MCF 10A (cell line): ENCODE results near the gene KDM6A. TPM values are rescaled to one million over a fixed set of nuclear protein-coding genes. Genes with fewer than 3 reads are reported as not detected.
"Not testable (repeated sequence)": the region's sequence is repeated elsewhere in the genome, so short reads cannot be mapped to it uniquely, and the experiment has no call there.

Experiments
- BruUV-seq: library from RNA; stranded (reverse); fragments of 400-500 nt; replicated peaks from 2 replicates; lab custom pipeline; 2021; lab: Mats Ljungman, UMichigan
- CTCF ChIA-PET: fragments of 300-600 bp; sonication (Branson Sonifier 250); formaldehyde crosslinking; extraction: SDS; loops from one replicate; lab custom pipeline; 2021; ENCODE audit warnings: antibody characterized with exemption, inconsistent platforms; lab: Yijun Ruan, JAX
- POLR2A ChIA-PET: fragments of 300-600, 350-650 bp; sonication (Branson Sonifier 250); formaldehyde crosslinking; extraction: SDS; loops from one replicate; lab custom pipeline; 2020; ENCODE audit warnings: antibody characterized with exemption, inconsistent platforms; lab: Yijun Ruan, JAX
- DNase-seq: peaks from one replicate; pipeline ENCODE4 v3.0.0-alpha.2; 2018; ENCODE audit not compliant: unreplicated experiment
- H3K27ac Mint-ChIP-seq: one replicate; pipeline ENCODE4 v1.8.0; 2022; ENCODE audit warnings: mild to moderate bottlenecking, low read depth, mixed read lengths; ENCODE audit not compliant: unreplicated experiment
- H3K27me3 Mint-ChIP-seq: one replicate; pipeline ENCODE4 v1.8.0; 2022; ENCODE audit warnings: mixed read lengths; ENCODE audit not compliant: insufficient read depth, unreplicated experiment
- H3K36me3 Mint-ChIP-seq: one replicate; pipeline ENCODE4 v1.8.0; 2022; ENCODE audit warnings: mild to moderate bottlenecking, moderate library complexity, mixed read lengths; ENCODE audit not compliant: insufficient read depth, unreplicated experiment
- H3K4me1 Mint-ChIP-seq: one replicate; pipeline ENCODE4 v1.8.0; 2022; ENCODE audit warnings: mixed read lengths; ENCODE audit not compliant: insufficient read depth, unreplicated experiment
- H3K4me3 Mint-ChIP-seq: one replicate; pipeline ENCODE4 v1.8.0; 2022; ENCODE audit warnings: mild to moderate bottlenecking, moderate library complexity, mixed read lengths; ENCODE audit not compliant: unreplicated experiment
- H3K9me3 Mint-ChIP-seq: one replicate; pipeline ENCODE4 v1.8.0; 2022; ENCODE audit warnings: mixed read lengths; ENCODE audit not compliant: unreplicated experiment
- intact Hi-C: fragments of 100-400 bp; cut with micrococcal nuclease; formaldehyde crosslinking; loops from 2 replicates; pipeline ENCODE4 v1.14.1; 2022
- total RNA-seq: library from RNA; stranded (reverse); gene quantifications from 2 replicates; pipeline ENCODE4 v1.2.3, GENCODE V29; 2022
- TF ChIP-seq, protein P1 (sequence below): fragments of 200-600 bp; IDR thresholded peaks from one replicate; pipeline ENCODE4 v1.8.0; 2022; ENCODE audit warnings: antibody characterized with exemption, mild to moderate bottlenecking; ENCODE audit not compliant: unreplicated experiment

The KDM6A gene
- total RNA-seq, 1 experiment from 2014 or later = 31.8 TPM

GRCh38 chrX:44889824-44890223 is 16.8 kb downstream of the KDM6A start:
- no peak for DNase-seq
- ChIA-PET POLR2A (interaction anchor here (1.1 kb wide), 1 partner anchor 10 kb away, joined by 4 read pairs; no protein-coding TSS in a partner anchor), CTCF (no interaction called here)
- Mint-ChIP-seq H3K36me3 (peaks cover 5% of the 10 kb centered on the region), H3K4me3 (no peak overlapping the region), H3K27ac (no peak overlapping the region), H3K9me3 (no peaks in the 10 kb centered on the region), H3K4me1 (peaks cover 8% of the 10 kb centered on the region), H3K27me3 (no peaks in the 10 kb centered on the region)
- intact Hi-C loops = no loop called here
- BruUV-seq = no TSS peak
- TF ChIP-seq, protein P1, sequence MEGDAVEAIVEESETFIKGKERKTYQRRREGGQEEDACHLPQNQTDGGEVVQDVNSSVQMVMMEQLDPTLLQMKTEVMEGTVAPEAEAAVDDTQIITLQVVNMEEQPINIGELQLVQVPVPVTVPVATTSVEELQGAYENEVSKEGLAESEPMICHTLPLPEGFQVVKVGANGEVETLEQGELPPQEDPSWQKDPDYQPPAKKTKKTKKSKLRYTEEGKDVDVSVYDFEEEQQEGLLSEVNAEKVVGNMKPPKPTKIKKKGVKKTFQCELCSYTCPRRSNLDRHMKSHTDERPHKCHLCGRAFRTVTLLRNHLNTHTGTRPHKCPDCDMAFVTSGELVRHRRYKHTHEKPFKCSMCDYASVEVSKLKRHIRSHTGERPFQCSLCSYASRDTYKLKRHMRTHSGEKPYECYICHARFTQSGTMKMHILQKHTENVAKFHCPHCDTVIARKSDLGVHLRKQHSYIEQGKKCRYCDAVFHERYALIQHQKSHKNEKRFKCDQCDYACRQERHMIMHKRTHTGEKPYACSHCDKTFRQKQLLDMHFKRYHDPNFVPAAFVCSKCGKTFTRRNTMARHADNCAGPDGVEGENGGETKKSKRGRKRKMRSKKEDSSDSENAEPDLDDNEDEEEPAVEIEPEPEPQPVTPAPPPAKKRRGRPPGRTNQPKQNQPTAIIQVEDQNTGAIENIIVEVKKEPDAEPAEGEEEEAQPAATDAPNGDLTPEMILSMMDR = no peak

GRCh38 chrX:44890247-44890646 is 17.3 kb downstream of the KDM6A start:
- BruUV-seq = no TSS peak
- CTCF ChIA-PET = no interaction called here
- Mint-ChIP-seq H3K4me3 (no peak overlapping the region), H3K27ac (no peak overlapping the region), H3K27me3 (no peaks in the 10 kb centered on the region), H3K9me3 (no peaks in the 10 kb centered on the region), H3K36me3 (peaks cover 5% of the 10 kb centered on the region), H3K4me1 (peaks cover 6% of the 10 kb centered on the region)
- DNase-seq = no peak
- intact Hi-C loops = no loop called here
- POLR2A ChIA-PET = no interaction called here
- TF ChIP-seq, protein P1 = no peak

DNA sequence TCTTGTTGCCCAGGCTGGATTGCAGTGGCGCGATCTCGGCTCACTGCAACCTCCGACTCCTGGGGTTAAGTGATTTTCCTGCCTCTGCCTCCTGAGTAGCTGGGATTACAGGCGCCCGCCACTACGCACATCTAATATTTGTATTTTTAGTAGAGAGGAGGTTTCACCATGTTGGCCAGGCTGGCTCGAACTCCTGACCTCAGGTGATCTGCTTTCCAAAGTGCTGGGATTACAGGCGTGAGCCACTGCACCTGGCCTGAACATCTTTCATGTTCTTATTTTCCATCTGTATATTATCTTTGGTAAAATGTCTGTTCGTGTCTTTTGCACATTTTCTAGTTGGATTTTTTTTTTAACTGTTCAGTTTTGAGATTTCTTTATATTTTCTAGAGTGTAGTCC is 17.7 kb downstream of the KDM6A start:
- H3K27me3 Mint-ChIP-seq, DNase-seq, POLR2A ChIA-PET, CTCF ChIA-PET, H3K36me3 Mint-ChIP-seq, H3K4me1 Mint-ChIP-seq, intact Hi-C loops, H3K9me3 Mint-ChIP-seq, H3K27ac Mint-ChIP-seq, H3K4me3 Mint-ChIP-seq, BruUV-seq: not testable (repeated sequence)

- ChIA-PET POLR2A (interaction anchor here (1.3 kb wide), 1 partner anchor 9 kb away, joined by 4 read pairs; no protein-coding TSS in a partner anchor), CTCF (interaction anchor here (0.8 kb wide), 1 partner anchor 180 kb away, joined by 4 read pairs; no protein-coding TSS in a partner anchor)
- intact Hi-C loops = no loop called here
- TF ChIP-seq, protein P1 = no peak
- no peak overlapping the region for H3K27ac Mint-ChIP-seq
- H3K36me3 Mint-ChIP-seq = peaks cover 5% of the 10 kb centered on the region
- H3K4me3 Mint-ChIP-seq = no peak overlapping the region
- no peaks in the 10 kb centered on the region for H3K9me3 Mint-ChIP-seq
- peaks cover 6% of the 10 kb centered on the region for H3K4me1 Mint-ChIP-seq
- H3K27me3 Mint-ChIP-seq = no peaks in the 10 kb centered on the region
- DNase-seq = no peak
- no TSS peak for BruUV-seq
Observed at GRCh38 chrX:44891642-44892041, 18.7 kb downstream of the KDM6A start.

- ChIA-PET POLR2A (no interaction called here), CTCF (no interaction called here)
- no peaks in the 10 kb centered on the region for H3K36me3 Mint-ChIP-seq
- TF ChIP-seq, protein P1 = no peak
- no peak for DNase-seq
- BruUV-seq = no TSS peak
- no peak overlapping the region for H3K4me3 Mint-ChIP-seq
- no peaks in the 10 kb centered on the region for H3K27me3 Mint-ChIP-seq
- intact Hi-C loops = no loop called here
- no peak overlapping the region for H3K27ac Mint-ChIP-seq
- H3K4me1 Mint-ChIP-seq = peaks cover 13% of the 10 kb centered on the region
- H3K9me3 Mint-ChIP-seq = no peaks in the 10 kb centered on the region
Observed at GRCh38 chrX:44896876-44897186, 23.8 kb downstream of the KDM6A start.
